ENCODE results near the gene EN1.

Gene EN1

DNA sequence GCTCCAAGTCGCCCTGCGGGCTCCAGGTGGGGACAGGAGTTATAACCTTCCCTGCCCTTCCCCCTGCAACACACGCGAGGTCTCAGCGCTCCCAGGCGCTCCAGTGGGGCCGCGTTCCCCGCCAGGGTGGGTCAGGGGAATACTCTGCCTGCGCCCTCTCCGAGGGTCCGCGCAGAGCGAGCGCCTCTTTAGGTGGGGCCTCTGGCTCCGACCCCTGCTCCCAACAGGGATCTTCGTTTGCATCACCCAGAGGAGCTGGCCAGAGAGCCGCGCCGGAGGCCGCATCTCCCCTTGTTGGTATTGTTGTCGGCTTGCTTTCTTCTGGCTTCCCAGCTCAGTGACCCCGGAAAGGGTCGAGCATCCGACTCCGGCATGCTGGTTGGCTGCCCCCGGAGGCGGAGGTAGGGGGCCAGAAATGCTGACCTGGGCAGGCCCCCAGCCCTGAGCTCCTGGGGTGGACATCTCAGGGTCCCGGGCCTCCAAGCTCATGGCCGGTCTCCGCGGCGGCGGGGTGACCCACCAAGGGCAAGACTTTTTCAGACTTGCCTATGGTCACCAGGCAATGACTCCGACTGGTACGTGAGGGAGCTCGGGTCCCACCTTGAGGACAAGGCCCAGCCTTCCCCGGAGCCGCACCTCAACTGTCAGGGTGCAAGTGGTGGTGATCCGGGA lies 11.2 kb upstream of the EN1 start:
- DNase-seq (ENCODE audit: low read depth in 1 of 2, low spot score in 1 of 2) = no peak
- H3K27me3 ChIP-seq (ENCODE audit: insufficient read depth, poor library complexity, severe bottlenecking) = peaks cover 73% of the 10 kb centered on the region
- no peak overlapping the region for H3K4me3 ChIP-seq (replicated peaks; ENCODE audit: insufficient read depth, low read length)
- TF ChIP-seq SPI1 (IDR thresholded peaks at IDR 0.05; ENCODE audit: borderline replicate concordance, low read depth) (no peak), GABPA (IDR thresholded peaks at IDR 0.05; ENCODE audit: low read depth) (no peak), POLR2AphosphoS5 (IDR thresholded peaks at IDR 0.05; ENCODE audit: low read depth) (no peak)
- TF ChIP-seq, protein P1, sequence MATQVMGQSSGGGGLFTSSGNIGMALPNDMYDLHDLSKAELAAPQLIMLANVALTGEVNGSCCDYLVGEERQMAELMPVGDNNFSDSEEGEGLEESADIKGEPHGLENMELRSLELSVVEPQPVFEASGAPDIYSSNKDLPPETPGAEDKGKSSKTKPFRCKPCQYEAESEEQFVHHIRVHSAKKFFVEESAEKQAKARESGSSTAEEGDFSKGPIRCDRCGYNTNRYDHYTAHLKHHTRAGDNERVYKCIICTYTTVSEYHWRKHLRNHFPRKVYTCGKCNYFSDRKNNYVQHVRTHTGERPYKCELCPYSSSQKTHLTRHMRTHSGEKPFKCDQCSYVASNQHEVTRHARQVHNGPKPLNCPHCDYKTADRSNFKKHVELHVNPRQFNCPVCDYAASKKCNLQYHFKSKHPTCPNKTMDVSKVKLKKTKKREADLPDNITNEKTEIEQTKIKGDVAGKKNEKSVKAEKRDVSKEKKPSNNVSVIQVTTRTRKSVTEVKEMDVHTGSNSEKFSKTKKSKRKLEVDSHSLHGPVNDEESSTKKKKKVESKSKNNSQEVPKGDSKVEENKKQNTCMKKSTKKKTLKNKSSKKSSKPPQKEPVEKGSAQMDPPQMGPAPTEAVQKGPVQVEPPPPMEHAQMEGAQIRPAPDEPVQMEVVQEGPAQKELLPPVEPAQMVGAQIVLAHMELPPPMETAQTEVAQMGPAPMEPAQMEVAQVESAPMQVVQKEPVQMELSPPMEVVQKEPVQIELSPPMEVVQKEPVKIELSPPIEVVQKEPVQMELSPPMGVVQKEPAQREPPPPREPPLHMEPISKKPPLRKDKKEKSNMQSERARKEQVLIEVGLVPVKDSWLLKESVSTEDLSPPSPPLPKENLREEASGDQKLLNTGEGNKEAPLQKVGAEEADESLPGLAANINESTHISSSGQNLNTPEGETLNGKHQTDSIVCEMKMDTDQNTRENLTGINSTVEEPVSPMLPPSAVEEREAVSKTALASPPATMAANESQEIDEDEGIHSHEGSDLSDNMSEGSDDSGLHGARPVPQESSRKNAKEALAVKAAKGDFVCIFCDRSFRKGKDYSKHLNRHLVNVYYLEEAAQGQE (IDR thresholded peaks at IDR 0.05; ENCODE audit: insufficient replicate concordance, low read depth) = no peak
- TF ChIP-seq, protein P2, sequence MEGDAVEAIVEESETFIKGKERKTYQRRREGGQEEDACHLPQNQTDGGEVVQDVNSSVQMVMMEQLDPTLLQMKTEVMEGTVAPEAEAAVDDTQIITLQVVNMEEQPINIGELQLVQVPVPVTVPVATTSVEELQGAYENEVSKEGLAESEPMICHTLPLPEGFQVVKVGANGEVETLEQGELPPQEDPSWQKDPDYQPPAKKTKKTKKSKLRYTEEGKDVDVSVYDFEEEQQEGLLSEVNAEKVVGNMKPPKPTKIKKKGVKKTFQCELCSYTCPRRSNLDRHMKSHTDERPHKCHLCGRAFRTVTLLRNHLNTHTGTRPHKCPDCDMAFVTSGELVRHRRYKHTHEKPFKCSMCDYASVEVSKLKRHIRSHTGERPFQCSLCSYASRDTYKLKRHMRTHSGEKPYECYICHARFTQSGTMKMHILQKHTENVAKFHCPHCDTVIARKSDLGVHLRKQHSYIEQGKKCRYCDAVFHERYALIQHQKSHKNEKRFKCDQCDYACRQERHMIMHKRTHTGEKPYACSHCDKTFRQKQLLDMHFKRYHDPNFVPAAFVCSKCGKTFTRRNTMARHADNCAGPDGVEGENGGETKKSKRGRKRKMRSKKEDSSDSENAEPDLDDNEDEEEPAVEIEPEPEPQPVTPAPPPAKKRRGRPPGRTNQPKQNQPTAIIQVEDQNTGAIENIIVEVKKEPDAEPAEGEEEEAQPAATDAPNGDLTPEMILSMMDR (IDR thresholded peaks at IDR 0.05; ENCODE audit: insufficient read depth, low read length) = no peak
- no peak overlapping the region for H3K27ac ChIP-seq (replicated peaks)

DNA sequence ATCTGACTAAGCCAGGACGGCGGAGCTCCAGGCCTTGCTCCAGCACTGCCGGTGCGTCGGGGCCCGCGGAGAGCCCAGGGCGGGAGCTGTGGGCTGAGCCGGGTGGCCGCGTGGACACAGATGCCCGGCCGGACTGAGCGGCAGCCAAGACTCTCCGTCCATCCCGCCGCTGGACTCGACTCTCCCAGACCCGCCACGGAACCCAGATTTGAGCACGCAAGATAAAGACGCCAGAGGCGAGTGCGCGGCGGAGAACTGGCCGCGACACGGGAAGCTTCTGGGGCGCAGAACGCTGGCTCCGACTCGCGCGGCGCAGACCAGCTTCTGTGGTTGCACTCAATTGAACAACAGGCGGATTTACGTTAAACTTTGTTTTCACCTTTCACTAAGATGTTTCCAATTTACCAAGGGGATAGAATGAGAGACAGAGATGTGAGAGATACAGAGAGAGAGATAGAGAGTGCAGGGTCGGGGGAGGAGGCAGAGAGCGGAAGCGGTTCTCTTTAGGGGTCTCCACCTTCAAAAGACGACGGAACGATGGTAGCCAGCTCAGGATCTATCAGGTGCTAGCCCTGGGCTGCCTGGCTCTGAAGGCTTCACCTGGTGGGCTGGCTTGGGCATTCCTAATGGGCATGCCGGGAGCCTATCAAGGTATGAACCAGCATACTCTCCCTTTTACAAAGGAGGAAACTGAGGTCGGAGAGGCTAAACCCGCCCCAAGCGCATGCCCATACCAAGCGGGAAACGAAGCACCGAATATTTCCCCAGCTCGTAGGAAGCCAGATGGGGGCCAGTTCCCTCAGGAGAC lies 10.4 kb upstream of the EN1 start:
- TF ChIP-seq, protein P2 (IDR thresholded peaks at IDR 0.05; ENCODE audit: insufficient read depth, low read length) = no peak
- TF ChIP-seq SPI1 (IDR thresholded peaks at IDR 0.05; ENCODE audit: borderline replicate concordance, low read depth) (no peak), POLR2AphosphoS5 (IDR thresholded peaks at IDR 0.05; ENCODE audit: low read depth) (no peak), GABPA (IDR thresholded peaks at IDR 0.05; ENCODE audit: low read depth) (no peak)
- TF ChIP-seq, protein P1 (IDR thresholded peaks at IDR 0.05; ENCODE audit: insufficient replicate concordance, low read depth) = no peak
- H3K4me3 ChIP-seq (replicated peaks; ENCODE audit: insufficient read depth, low read length) = no peak overlapping the region
- DNase-seq (ENCODE audit: low read depth in 1 of 2, low spot score in 1 of 2) = no peak
- H3K27me3 ChIP-seq (ENCODE audit: insufficient read depth, poor library complexity, severe bottlenecking) = peaks cover 81% of the 10 kb centered on the region
- H3K27ac ChIP-seq (replicated peaks) = no peak overlapping the region

DNA sequence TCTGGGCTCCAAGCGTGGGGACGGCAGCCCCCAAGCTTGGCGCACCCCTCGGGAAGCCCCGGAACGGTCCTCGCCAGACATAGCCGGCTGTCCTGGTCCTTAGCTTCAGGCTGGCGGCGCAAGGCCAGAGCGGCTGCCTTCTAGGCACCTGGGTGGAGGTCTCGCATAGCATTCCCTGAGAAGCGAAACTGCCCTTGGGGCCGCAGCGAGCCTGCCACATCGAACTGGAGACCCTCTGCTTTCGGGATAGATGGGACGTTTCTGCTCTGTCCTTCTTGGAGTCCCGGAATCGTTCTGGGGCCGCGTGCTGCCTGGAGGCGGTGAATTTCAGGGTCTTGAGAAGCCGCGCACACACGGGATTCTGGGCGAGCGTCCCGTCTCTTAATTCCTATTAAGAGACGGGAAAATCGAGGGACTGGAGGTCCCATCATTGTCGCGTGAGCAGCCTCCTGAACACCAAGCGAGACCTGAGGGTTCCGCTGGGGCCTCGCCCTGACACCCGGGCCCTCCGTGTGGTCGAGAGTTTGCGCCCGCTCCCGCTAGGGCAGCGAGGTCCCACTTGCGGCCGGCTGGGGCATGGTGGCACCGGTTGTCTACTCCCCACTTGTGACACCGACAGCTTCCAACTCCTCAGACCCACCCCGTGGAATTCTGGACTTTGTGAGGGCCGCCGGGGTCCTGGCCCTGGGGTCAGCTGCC lies 9.7 kb upstream of the EN1 start:
- TF ChIP-seq, protein P2 (IDR thresholded peaks at IDR 0.05; ENCODE audit: insufficient read depth, low read length) = no peak
- TF ChIP-seq, protein P1 (IDR thresholded peaks at IDR 0.05; ENCODE audit: insufficient replicate concordance, low read depth) = no peak
- no peak for TF ChIP-seq SPI1 (IDR thresholded peaks at IDR 0.05; ENCODE audit: borderline replicate concordance, low read depth)
- TF ChIP-seq GABPA (IDR thresholded peaks at IDR 0.05; ENCODE audit: low read depth) = no peak
- no peak for TF ChIP-seq POLR2AphosphoS5 (IDR thresholded peaks at IDR 0.05; ENCODE audit: low read depth)
- Histone ChIP-seq H3K27me3 (ENCODE audit: insufficient read depth, poor library complexity, severe bottlenecking) (peaks cover 87% of the 10 kb centered on the region), H3K4me3 (replicated peaks; ENCODE audit: insufficient read depth, low read length) (no peak overlapping the region), H3K27ac (replicated peaks) (no peak overlapping the region)
- no peak for DNase-seq (ENCODE audit: low read depth in 1 of 2, low spot score in 1 of 2)

Data from HL-60 (cell line).